HUES64 (cell line): ENCODE measurements around the gene LY6G5C.
"Not testable (repeated sequence)": the region's sequence is repeated elsewhere in the genome, so short reads cannot be mapped to it uniquely, and the experiment has no call there.

Experiments used
- H3K27ac ChIP-seq: 2 replicates; pipeline ENCODE4 v1.7.0; 2013; ENCODE audit warnings: low read depth, low read length, inconsistent platforms
- H3K27me3 ChIP-seq: 2 replicates; pipeline ENCODE4 v1.6.1; 2013; ENCODE audit warnings: mild to moderate bottlenecking, low read length; ENCODE audit not compliant: insufficient read depth
- H3K36me3 ChIP-seq: 2 replicates; pipeline ENCODE4 v1.6.1; 2013; ENCODE audit warnings: mild to moderate bottlenecking, low read length; ENCODE audit not compliant: insufficient read depth
- H3K4me1 ChIP-seq: 2 replicates; pipeline ENCODE4 v1.6.1; 2013; ENCODE audit warnings: mild to moderate bottlenecking, low read length, moderate library complexity; ENCODE audit not compliant: insufficient read depth
- H3K4me3 ChIP-seq: 2 replicates; pipeline ENCODE4 v1.5.1; 2013; ENCODE audit warnings: mild to moderate bottlenecking, low read length, moderate library complexity
- H3K9ac ChIP-seq: 2 replicates; pipeline ENCODE4 v1.6.1; 2013; ENCODE audit warnings: mild to moderate bottlenecking, low read depth, low read length
- H3K9me3 ChIP-seq: 2 replicates; pipeline ENCODE4 v1.6.1; 2013; ENCODE audit warnings: low read depth, low read length; ENCODE audit not compliant: insufficient read depth
- WGBS: fragments of 150-250, 120-280 bp; methylation state at CpG from one replicate; pipeline ENCODE4 v1.1.7; 2013; ENCODE audit warnings: missing lambda C conversion rate; 5-methylcytosine and 5-hydroxymethylcytosine counted together

LY6G5C gene

GRCh38 chr6:31713465-31713864 lies 32.6 kb upstream of the LY6G5C start:
- Histone ChIP-seq H3K9me3 (no peaks in the 10 kb centered on the region), H3K4me1 (peaks cover 33% of the 10 kb centered on the region), H3K27me3 (no peaks in the 10 kb centered on the region), H3K9ac (no peak overlapping the region), H3K4me3 (no peak overlapping the region), H3K36me3 (no peaks in the 10 kb centered on the region), H3K27ac (no peak overlapping the region)
- 52% methylated on average over 4 of the region's 4 CpGs for WGBS

DNA sequence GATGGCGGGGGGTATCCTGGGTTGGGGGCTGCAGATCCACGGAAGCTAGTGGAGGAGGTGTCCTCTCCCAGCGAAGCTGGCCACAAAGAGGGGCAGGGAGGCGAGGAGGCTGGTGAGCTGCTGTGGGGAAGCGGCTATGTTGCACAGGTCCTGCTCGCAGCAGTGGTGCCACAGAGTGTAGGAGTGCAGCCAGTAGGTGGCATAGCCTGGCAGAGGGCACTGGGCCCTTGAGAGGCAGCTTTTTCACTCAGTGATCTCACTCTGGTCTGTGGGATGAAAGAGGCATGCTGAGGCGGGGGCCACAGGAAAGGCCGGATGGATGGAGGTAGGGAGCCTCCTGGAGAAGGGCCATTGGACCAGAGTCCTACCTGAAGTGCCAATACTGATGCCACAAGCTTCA lies 31.4 kb upstream of the LY6G5C start:
- no peak overlapping the region for H3K9ac ChIP-seq
- no peak overlapping the region for H3K27ac ChIP-seq
- no peak overlapping the region for H3K4me3 ChIP-seq
- peaks cover 22% of the 10 kb centered on the region for H3K4me1 ChIP-seq
- no peaks in the 10 kb centered on the region for H3K9me3 ChIP-seq
- no peaks in the 10 kb centered on the region for H3K27me3 ChIP-seq
- 92% methylated on average over 8 of the region's 8 CpGs for WGBS
- H3K36me3 ChIP-seq: no peaks in the 10 kb centered on the region

GRCh38 chr6:31711233-31711632 lies 30.4 kb upstream of the LY6G5C start:
- Histone ChIP-seq H3K4me3 (no peak overlapping the region), H3K4me1 (peaks cover 21% of the 10 kb centered on the region), H3K27ac (no peak overlapping the region), H3K36me3 (no peaks in the 10 kb centered on the region), H3K27me3 (no peaks in the 10 kb centered on the region), H3K9ac (no peak overlapping the region), H3K9me3 (no peaks in the 10 kb centered on the region)
- WGBS: 89% methylated on average over 8 of the region's 8 CpGs

DNA sequence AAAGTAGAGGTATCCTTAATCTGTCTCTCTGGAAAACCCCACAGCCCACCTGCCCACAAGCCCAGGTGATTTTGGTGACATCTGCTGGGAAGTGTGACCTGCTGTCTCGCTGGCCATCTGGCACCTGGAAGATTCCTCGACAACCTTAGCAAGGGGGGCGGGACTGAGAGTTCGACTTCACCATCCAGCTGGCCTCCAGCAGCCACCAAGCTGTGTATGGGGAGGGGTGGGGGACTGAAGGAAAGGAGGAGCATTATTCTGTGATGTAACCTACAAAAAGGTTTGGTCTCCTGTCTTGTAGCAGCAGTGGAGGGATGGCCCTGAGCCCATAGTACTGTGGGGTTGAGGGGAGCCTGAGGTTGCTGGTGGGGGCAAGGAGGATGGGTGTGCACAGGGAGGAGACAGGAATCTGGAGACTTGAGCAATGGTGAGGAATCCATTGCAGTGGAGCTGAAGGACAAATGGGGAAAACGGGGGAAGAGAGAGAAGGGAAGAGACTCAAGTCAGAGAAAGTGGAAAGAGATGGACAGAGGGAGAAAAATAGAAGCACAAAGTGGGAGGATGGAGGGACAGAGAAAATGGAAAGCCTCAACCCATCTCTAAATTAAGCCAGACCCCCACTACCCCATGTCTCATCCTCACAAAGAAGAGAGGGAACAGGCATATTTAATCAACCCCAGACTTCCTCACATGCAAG lies 29.8 kb upstream of the LY6G5C start:
- H3K9ac ChIP-seq: no peak overlapping the region
- H3K27me3 ChIP-seq: no peaks in the 10 kb centered on the region
- 72% methylated on average over 5 of the region's 5 CpGs for WGBS
- H3K9me3 ChIP-seq: no peaks in the 10 kb centered on the region
- H3K27ac ChIP-seq: no peak overlapping the region
- H3K4me1 ChIP-seq: peaks cover 21% of the 10 kb centered on the region
- H3K4me3 ChIP-seq: no peak overlapping the region
- no peaks in the 10 kb centered on the region for H3K36me3 ChIP-seq

DNA sequence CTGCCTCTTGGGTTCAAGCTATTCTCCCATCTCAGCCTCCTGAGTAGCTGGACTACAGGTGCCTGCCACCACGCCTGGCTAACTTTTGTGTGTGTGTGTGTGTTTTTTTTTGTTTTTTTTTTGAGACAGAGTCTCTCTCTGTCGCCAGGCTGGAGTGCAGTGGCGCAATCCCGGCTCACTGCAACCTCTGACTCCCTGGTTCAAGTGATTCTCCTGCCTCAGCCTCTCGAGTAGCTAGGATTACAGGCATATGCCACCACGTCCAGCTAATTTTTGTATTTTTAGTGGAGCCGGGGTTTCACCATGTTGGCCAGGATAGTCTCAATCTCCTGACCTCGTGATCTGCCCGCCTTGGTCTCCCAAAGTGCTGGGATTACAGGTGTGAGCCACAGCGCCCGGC lies 28.3 kb upstream of the LY6G5C start:
- not testable (repeated sequence) for H3K27me3 ChIP-seq, H3K4me3 ChIP-seq, H3K9ac ChIP-seq, H3K4me1 ChIP-seq, H3K27ac ChIP-seq, H3K9me3 ChIP-seq, H3K36me3 ChIP-seq
- 95% methylated on average over 11 of the region's 11 CpGs for WGBS

- 91% methylated on average over 2 of the region's 3 CpGs for WGBS
- Histone ChIP-seq H3K27me3 (no peaks in the 10 kb centered on the region), H3K9ac (no peak overlapping the region), H3K4me1 (peaks cover 2% of the 10 kb centered on the region; the same call in 1 of the 2 replicates), H3K4me3 (no peak overlapping the region), H3K27ac (no peak overlapping the region), H3K9me3 (no peaks in the 10 kb centered on the region), H3K36me3 (no peaks in the 10 kb centered on the region)
Measured at GRCh38 chr6:31708224-31708623, 27.4 kb upstream of the LY6G5C start.

DNA sequence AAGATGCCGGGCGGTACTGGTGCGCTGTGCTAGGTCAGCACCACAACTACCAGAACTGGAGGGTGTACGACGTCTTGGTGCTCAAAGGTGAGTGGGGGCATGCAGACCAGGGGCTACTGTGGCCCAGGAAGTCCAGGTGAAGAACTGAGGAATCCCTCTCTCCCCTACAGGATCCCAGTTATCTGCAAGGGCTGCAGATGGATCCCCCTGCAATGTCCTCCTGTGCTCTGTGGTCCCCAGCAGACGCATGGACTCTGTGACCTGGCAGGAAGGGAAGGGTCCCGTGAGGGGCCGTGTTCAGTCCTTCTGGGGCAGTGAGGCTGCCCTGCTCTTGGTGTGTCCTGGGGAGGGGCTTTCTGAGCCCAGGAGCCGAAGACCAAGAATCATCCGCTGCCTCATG lies 26.8 kb upstream of the LY6G5C start:
- Histone ChIP-seq H3K9me3 (no peaks in the 10 kb centered on the region), H3K27me3 (no peaks in the 10 kb centered on the region), H3K9ac (no peak overlapping the region), H3K36me3 (no peaks in the 10 kb centered on the region), H3K4me3 (no peak overlapping the region), H3K4me1 (no peaks in the 10 kb centered on the region), H3K27ac (no peak overlapping the region)
- 95% methylated on average over 10 of the region's 10 CpGs for WGBS

- H3K27me3 ChIP-seq: no peaks in the 10 kb centered on the region
- H3K4me1 ChIP-seq: 0 out of 2 replicates have a peak, but pooled peaks cover 4% of the 10 kb centered on the region
- H3K9ac ChIP-seq: no peak within 1 kb of the TSS
- no peak within 1 kb of the TSS for H3K27ac ChIP-seq
- H3K36me3 ChIP-seq: no peaks in the 10 kb centered on the region
- 77% methylated on average over 2 of the region's 3 CpGs for WGBS
- no peak within 1 kb of the TSS for H3K4me3 ChIP-seq
- no peaks in the 10 kb centered on the region for H3K9me3 ChIP-seq
Measured at GRCh38 chr6:31706599-31706998, 25.7 kb upstream of the LY6G5C start, which contains the start of gene LY6G6F. TSS of gene LY6G6F (plus strand) at chr6:31706866. CDS start at chr6:31706907, 41 bp downstream.

- H3K4me1 ChIP-seq: 0 out of 2 replicates have a peak, but pooled peaks cover 4% of the 10 kb centered on the region
- H3K27me3 ChIP-seq: no peaks in the 10 kb centered on the region
- no peak overlapping the region for H3K9ac ChIP-seq
- H3K9me3 ChIP-seq: no peaks in the 10 kb centered on the region
- H3K36me3 ChIP-seq: no peaks in the 10 kb centered on the region
- no peak overlapping the region for H3K4me3 ChIP-seq
- 91% methylated on average over 6 of the region's 6 CpGs for WGBS
- H3K27ac ChIP-seq: no peak overlapping the region
Measured at GRCh38 chr6:31705931-31706330, 25.1 kb upstream of the LY6G5C start.

GRCh38 chr6:31702819-31703716 lies 22.2 kb upstream of the LY6G5C start, which contains the start of gene ABHD16A:
TSS of gene ABHD16A (minus strand) at chr6:31703324. CDS start at chr6:31703281, 43 bp downstream.
- 0 out of 2 replicates have a peak, but pooled peaks cover 4% of the 10 kb centered on the region for H3K4me1 ChIP-seq
- peaks cover 10% of the 10 kb centered on the region; the same call in 1 of the 2 replicates for H3K36me3 ChIP-seq
- no peaks in the 10 kb centered on the region for H3K27me3 ChIP-seq
- no peaks in the 10 kb centered on the region for H3K9me3 ChIP-seq
- peak within 1 kb of the TSS; percentile 84 for H3K9ac ChIP-seq
- peak within 1 kb of the TSS; percentile 90 for H3K27ac ChIP-seq
- peak within 1 kb of the TSS; percentile 87 for H3K4me3 ChIP-seq
- WGBS: 4% methylated on average over 54 of the region's 54 CpGs

DNA sequence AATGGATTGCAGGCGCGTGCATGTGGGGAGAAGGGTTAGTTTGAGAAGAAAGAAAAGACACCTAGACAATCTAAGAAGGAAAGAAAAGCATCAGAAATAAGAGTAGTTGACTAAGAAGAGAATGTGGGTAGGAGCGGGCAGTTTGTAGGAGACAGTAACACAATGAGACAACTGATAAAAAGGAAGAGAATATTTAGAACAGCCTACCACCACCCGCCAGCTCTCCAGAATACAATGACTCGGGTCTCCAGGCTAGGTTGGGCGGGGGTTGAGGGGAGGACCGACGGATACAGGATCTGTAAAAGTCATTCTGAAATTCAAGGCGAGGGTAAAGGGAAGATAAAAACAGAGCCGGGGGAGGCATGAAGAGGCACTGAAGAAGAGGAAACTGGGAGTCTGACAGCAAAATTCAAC lies 21.5 kb upstream of the LY6G5C start:
- H3K27me3 ChIP-seq: no peaks in the 10 kb centered on the region
- H3K4me3 ChIP-seq: peak overlapping the region; percentile 87
- H3K27ac ChIP-seq: peak overlapping the region; percentile 90; the same call in 1 of the 2 replicates
- WGBS: 4% methylated on average over 8 of the region's 10 CpGs
- 0 out of 2 replicates have a peak, but pooled peaks cover 4% of the 10 kb centered on the region for H3K4me1 ChIP-seq
- no peaks in the 10 kb centered on the region for H3K9me3 ChIP-seq
- peak overlapping the region; percentile 84 for H3K9ac ChIP-seq
- H3K36me3 ChIP-seq: peaks cover 10% of the 10 kb centered on the region; the same call in 1 of the 2 replicates
